ENCODE results near the gene COL4A2.

DNA sequence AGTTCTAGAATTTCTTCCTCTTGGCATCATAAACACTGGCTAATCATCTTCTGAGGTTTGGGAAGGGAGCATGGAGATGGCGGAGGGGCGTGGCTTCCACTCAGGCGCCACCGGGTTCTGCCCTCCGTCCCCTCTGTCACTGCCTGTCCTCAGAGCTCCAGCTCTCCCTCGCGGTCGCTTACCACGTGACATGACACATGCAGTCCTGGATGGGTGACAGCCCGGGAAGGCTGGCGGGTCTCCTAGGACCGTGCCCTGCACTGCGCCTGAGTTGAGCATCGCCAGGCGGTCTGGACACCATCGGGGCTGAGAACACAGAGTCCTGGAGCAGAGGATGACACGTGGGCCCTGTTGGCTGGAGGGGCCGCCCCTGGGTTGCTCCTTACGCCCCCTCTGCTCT is 131.1 kb downstream of the COL4A2 start:
- no peak for TF ChIP-seq HEYL (CRISPR knock-in tag; IDR thresholded peaks at IDR 0.05)
- TF ChIP-seq POLR2A (IDR thresholded peaks at IDR 0.05; ENCODE audit: low read length), result no peak
- TF ChIP-seq, protein P1, sequence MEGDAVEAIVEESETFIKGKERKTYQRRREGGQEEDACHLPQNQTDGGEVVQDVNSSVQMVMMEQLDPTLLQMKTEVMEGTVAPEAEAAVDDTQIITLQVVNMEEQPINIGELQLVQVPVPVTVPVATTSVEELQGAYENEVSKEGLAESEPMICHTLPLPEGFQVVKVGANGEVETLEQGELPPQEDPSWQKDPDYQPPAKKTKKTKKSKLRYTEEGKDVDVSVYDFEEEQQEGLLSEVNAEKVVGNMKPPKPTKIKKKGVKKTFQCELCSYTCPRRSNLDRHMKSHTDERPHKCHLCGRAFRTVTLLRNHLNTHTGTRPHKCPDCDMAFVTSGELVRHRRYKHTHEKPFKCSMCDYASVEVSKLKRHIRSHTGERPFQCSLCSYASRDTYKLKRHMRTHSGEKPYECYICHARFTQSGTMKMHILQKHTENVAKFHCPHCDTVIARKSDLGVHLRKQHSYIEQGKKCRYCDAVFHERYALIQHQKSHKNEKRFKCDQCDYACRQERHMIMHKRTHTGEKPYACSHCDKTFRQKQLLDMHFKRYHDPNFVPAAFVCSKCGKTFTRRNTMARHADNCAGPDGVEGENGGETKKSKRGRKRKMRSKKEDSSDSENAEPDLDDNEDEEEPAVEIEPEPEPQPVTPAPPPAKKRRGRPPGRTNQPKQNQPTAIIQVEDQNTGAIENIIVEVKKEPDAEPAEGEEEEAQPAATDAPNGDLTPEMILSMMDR (IDR thresholded peaks at IDR 0.05), result no peak
- TF ChIP-seq RFX5 (IDR thresholded peaks at IDR 0.05), result no peak
- TF ChIP-seq SMC3 (IDR thresholded peaks at IDR 0.05), result no peak
- no peak for TF ChIP-seq KDM1A (IDR thresholded peaks at IDR 0.05; ENCODE audit: low read depth)
- no peak for TF ChIP-seq FOXS1 (CRISPR knock-in tag; IDR thresholded peaks at IDR 0.05)
- TF ChIP-seq CEBPB (IDR thresholded peaks at IDR 0.05), result no peak
- TF ChIP-seq RCOR1 (IDR thresholded peaks at IDR 0.05; ENCODE audit: low read depth, low read length), result no peak
- TF ChIP-seq CBX2 (IDR thresholded peaks at IDR 0.05; ENCODE audit: borderline replicate concordance, low read depth), result no peak
- no peak for TF ChIP-seq JUNB (IDR thresholded peaks at IDR 0.05)
- no peak for TF ChIP-seq KDM5A (IDR thresholded peaks at IDR 0.05)
- no peak for TF ChIP-seq MYC (IDR thresholded peaks at IDR 0.05; ENCODE audit: borderline replicate concordance, low read length)
- no peak for TF ChIP-seq RAD21 (conservative IDR thresholded peaks at IDR 0.05 in 1 of 2, IDR thresholded peaks at IDR 0.05 in 1 of 2)
